Endothelial cell (in vitro differentiated cells): ENCODE measurements around the gene PEX7. TPM values are rescaled to one million over a fixed set of nuclear protein-coding genes. Genes with fewer than 3 reads are reported as not detected.

Experiments
- DNase-seq: peaks from one replicate; pipeline ENCODE4 v3.0.0; 2021; ENCODE audit warnings: low spot score
- H3K27ac Mint-ChIP-seq: one replicate; pipeline ENCODE4 v1.8.0; 2021; ENCODE audit warnings: mixed read lengths, inconsistent platforms; ENCODE audit not compliant: unreplicated experiment
- H3K27me3 Mint-ChIP-seq: one replicate; pipeline ENCODE4 v1.8.0; 2021; ENCODE audit warnings: mild to moderate bottlenecking, moderate library complexity, mixed read lengths, inconsistent platforms; ENCODE audit not compliant: unreplicated experiment
- H3K36me3 Mint-ChIP-seq: one replicate; pipeline ENCODE4 v1.8.0; 2021; ENCODE audit warnings: mild to moderate bottlenecking, low read depth, mixed read lengths, inconsistent platforms; ENCODE audit not compliant: unreplicated experiment
- H3K4me1 Mint-ChIP-seq: one replicate; pipeline ENCODE4 v1.8.0; 2021; ENCODE audit warnings: mild to moderate bottlenecking, mixed read lengths, inconsistent platforms; ENCODE audit not compliant: unreplicated experiment
- H3K4me3 Mint-ChIP-seq: one replicate; pipeline ENCODE4 v1.8.0; 2021; ENCODE audit warnings: mild to moderate bottlenecking, mixed read lengths, inconsistent platforms; ENCODE audit not compliant: unreplicated experiment
- H3K9me3 Mint-ChIP-seq: one replicate; pipeline ENCODE4 v1.8.0; 2021; ENCODE audit warnings: mixed read lengths, inconsistent platforms; ENCODE audit not compliant: unreplicated experiment
- CTCF ChIP-seq: fragments of 200-600 bp; sonication (generic); IDR thresholded peaks from one replicate; pipeline ENCODE4 v1.5.0; 2021; ENCODE audit warnings: antibody characterized with exemption; ENCODE audit not compliant: unreplicated experiment
- total RNA-seq: library from RNA; stranded (reverse); fragmentation: NEBNext Ultra II Directional; extraction: Animal tissue kit (Norgen Biotek cat#: 25700); gene quantifications from one replicate; pipeline ENCODE4 v1.2.1, GENCODE V29; 2021; ENCODE audit not compliant: unreplicated experiment

PEX7 gene
- total RNA-seq, 1 donor from 2014 or later = 3.7 TPM

GRCh38 chr6:136918706-136919105, 96.3 kb downstream of the PEX7 start:
- peaks cover 17% of the 10 kb centered on the region for H3K27me3 Mint-ChIP-seq
- H3K36me3 Mint-ChIP-seq = peaks cover 3% of the 10 kb centered on the region
- no peak overlapping the region for H3K27ac Mint-ChIP-seq
- DNase-seq = no peak
- no peaks in the 10 kb centered on the region for H3K9me3 Mint-ChIP-seq
- H3K4me3 Mint-ChIP-seq = no peak overlapping the region
- H3K4me1 Mint-ChIP-seq = peaks cover 6% of the 10 kb centered on the region
- TF ChIP-seq CTCF = no peak

GRCh38 chr6:136920216-136920615, 97.8 kb downstream of the PEX7 start:
- DNase-seq = no peak
- Mint-ChIP-seq H3K36me3 (peaks cover 3% of the 10 kb centered on the region), H3K4me1 (peaks cover 6% of the 10 kb centered on the region), H3K27ac (no peak overlapping the region), H3K4me3 (peak overlapping the region; percentile 37), H3K9me3 (no peaks in the 10 kb centered on the region), H3K27me3 (peaks cover 22% of the 10 kb centered on the region)
- TF ChIP-seq CTCF = no peak

DNA sequence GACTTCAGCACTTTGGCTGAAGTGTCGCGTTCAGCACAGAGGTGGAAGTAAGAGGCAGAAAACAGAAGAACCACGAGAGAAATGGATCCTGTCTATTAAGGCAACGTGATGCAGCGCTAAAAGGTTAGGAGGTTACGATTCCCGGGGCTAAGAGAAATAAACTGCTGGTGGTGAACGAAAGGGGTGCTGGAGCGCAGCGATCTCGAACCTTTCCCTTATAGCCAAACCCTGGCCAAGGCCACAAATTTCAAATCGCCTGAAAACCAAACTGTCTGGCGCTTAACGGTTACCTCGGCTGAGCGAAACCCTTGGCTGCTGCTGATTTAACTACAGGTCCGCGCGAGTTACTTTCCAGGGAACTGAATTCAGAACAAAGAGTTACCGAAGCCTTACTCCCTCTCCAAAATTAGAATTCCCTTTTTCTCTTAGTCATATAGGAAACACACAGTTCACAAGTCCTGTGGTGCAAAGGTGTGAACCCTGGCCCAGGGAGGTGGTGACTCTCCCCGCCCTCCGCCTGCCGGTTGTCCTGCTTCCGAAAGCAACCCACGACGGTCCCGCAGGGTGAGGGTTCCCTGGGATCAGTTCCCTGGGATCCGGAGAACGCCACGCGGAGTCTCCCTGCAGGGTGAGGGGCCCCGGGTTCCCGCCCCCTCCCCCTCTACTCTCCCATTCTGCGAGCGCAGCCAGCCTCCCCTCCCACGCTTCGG, 98.4 kb downstream of the PEX7 start:
- H3K9me3 Mint-ChIP-seq = no peaks in the 10 kb centered on the region
- no peak overlapping the region for H3K27ac Mint-ChIP-seq
- H3K27me3 Mint-ChIP-seq = peaks cover 22% of the 10 kb centered on the region
- peak overlapping the region; percentile 51 for H3K4me3 Mint-ChIP-seq
- DNase-seq = peak; percentile 10
- H3K4me1 Mint-ChIP-seq = peaks cover 6% of the 10 kb centered on the region
- H3K36me3 Mint-ChIP-seq = peaks cover 3% of the 10 kb centered on the region
- no peak for TF ChIP-seq CTCF

- H3K9me3 Mint-ChIP-seq = no peaks in the 10 kb centered on the region
- peaks cover 6% of the 10 kb centered on the region for H3K4me1 Mint-ChIP-seq
- H3K27ac Mint-ChIP-seq = no peak overlapping the region
- peak; percentile 29 for DNase-seq
- peak overlapping the region; percentile 51 for H3K4me3 Mint-ChIP-seq
- peaks cover 3% of the 10 kb centered on the region for H3K36me3 Mint-ChIP-seq
- no peak for TF ChIP-seq CTCF
- H3K27me3 Mint-ChIP-seq = peaks cover 22% of the 10 kb centered on the region
Observed at GRCh38 chr6:136921381-136921935, 99.1 kb downstream of the PEX7 start.

DNA sequence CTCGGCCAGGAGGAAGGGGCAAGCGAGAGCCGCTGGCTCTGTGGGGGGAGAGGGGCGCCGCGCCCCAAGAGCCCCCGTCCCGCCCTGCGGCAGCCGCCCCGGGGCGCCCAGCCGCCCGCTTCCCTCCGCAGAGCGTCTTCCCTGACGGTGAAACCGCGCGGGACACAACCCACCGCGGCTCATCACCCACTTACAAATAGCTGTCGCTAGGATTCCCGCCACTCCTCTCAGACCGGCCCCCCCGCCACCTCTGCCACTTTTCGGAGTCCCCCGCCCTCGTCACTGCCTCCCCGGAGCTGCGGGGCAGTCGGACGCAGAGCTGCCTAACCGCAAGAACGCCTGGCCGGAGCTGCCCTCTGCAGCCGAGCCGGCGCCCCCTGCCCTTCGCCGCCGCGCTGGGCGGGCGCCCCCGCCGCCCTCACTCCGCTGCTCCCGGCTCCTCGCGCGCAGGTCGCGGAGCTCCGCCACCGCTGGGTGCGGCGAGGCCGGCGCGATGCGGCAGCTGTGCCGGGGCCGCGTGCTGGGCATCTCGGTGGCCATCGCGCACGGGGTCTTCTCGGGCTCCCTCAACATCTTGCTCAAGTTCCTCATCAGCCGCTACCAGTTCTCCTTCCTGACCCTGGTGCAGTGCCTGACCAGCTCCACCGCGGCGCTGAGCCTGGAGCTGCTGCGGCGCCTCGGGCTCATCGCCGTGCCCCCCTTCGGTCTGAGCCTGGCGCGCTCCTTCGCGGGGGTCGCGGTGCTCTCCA, 99.7 kb downstream of the PEX7 start, which contains the start of gene SLC35D3:
SLC35D3 (plus strand) TSS at position 366 of the 749 bp plus-strand sequence; CDS start at position 494, 128 bp downstream.
- no peak for TF ChIP-seq CTCF
- peak within 1 kb of the TSS; percentile 51 for H3K4me3 Mint-ChIP-seq
- H3K9me3 Mint-ChIP-seq = no peaks in the 10 kb centered on the region
- no peak within 1 kb of the TSS for H3K27ac Mint-ChIP-seq
- H3K36me3 Mint-ChIP-seq = peaks cover 3% of the 10 kb centered on the region
- H3K27me3 Mint-ChIP-seq = peaks cover 22% of the 10 kb centered on the region
- DNase-seq = peak; percentile 42
- peaks cover 6% of the 10 kb centered on the region for H3K4me1 Mint-ChIP-seq
